Measurements from ENCODE around the gene PLXNA2. TPM values are rescaled to one million over a fixed set of nuclear protein-coding genes. Genes with fewer than 3 reads are reported as not detected.
A peak's percentile ranks its signal among the peaks of the same experiment; 100 is the strongest.

The PLXNA2 gene
- total RNA-seq, 1 experiment from 2014 or later = 10.2 TPM

- Histone ChIP-seq H3K4me2 (no peak overlapping the region), H3K27ac (no peak overlapping the region), H3K9me3 (ENCODE audit: insufficient read depth, low read depth) (peaks cover 4% of the 10 kb centered on the region; the same call in 1 of the 2 replicates), H3K27me3 (ENCODE audit: insufficient read depth, low read depth) (peaks cover 49% of the 10 kb centered on the region), H3K79me2 (ENCODE audit: low read depth) (no peaks in the 10 kb centered on the region), H3K9me2 (ENCODE audit: insufficient read depth) (no peaks in the 10 kb centered on the region), H3K4me3 (no peak overlapping the region), H2AFZ (no peak overlapping the region), H3K36me3 (ENCODE audit: low read depth) (no peaks in the 10 kb centered on the region), H3K4me1 (replicated peaks; ENCODE audit: insufficient read depth) (no peaks in the 10 kb centered on the region; the same call in 1 of the 2 replicates), H3F3A (ENCODE audit: insufficient read depth, low read depth) (peaks cover 6% of the 10 kb centered on the region; the same call in 1 of the 2 replicates), H4K20me1 (ENCODE audit: insufficient read depth) (no peaks in the 10 kb centered on the region)
- DNase-seq = no peak
- TF ChIP-seq CTCF (conservative IDR thresholded peaks at IDR 0.05) (no peak), EZH2 (IDR thresholded peaks at IDR 0.05; ENCODE audit: low read depth) (no peak)
- ChIA-PET POLR2A (ENCODE audit: unreplicated experiment) (no interaction called here), CTCF (no interaction called here)
- BruUV-seq (replicated peaks) = no TSS peak
- intact Hi-C loops (cut with micrococcal nuclease; ENCODE audit: unreplicated experiment) = no loop called here
These were observed 13.2 kb upstream of the PLXNA2 start for GRCh38 chr1:208257351-208257750.

GRCh38 chr1:208256556-208256955 lies 12.4 kb upstream of the PLXNA2 start:
- H3K79me2 ChIP-seq (ENCODE audit: low read depth) = no peaks in the 10 kb centered on the region
- DNase-seq = peak; percentile 15 to 48
- no peak overlapping the region for H3K4me3 ChIP-seq
- POLR2A ChIA-PET (ENCODE audit: unreplicated experiment) = interaction anchor here (0.7 to 0.9 kb wide), 2 partner anchors 15 to 433 kb away, joined by 5 read pairs; no protein-coding TSS in a partner anchor
- H3F3A ChIP-seq (ENCODE audit: insufficient read depth, low read depth) = peaks cover 6% of the 10 kb centered on the region; the same call in 1 of the 2 replicates
- intact Hi-C loops (cut with micrococcal nuclease; ENCODE audit: unreplicated experiment) = no loop called here
- peaks cover 4% of the 10 kb centered on the region; the same call in 1 of the 2 replicates for H3K9me3 ChIP-seq (ENCODE audit: insufficient read depth, low read depth)
- no peaks in the 10 kb centered on the region for H3K9me2 ChIP-seq (ENCODE audit: insufficient read depth)
- CTCF ChIA-PET = no interaction called here
- no peak overlapping the region for H3K4me2 ChIP-seq
- no peak overlapping the region for H3K27ac ChIP-seq
- TF ChIP-seq EZH2 (IDR thresholded peaks at IDR 0.05; ENCODE audit: low read depth) (no peak), CTCF (conservative IDR thresholded peaks at IDR 0.05) (no peak)
- no peak overlapping the region for H2AFZ ChIP-seq
- no peaks in the 10 kb centered on the region for H4K20me1 ChIP-seq (ENCODE audit: insufficient read depth)
- H3K36me3 ChIP-seq (ENCODE audit: low read depth) = no peaks in the 10 kb centered on the region
- no peaks in the 10 kb centered on the region; the same call in 1 of the 2 replicates for H3K4me1 ChIP-seq (replicated peaks; ENCODE audit: insufficient read depth)
- BruUV-seq (replicated peaks) = no TSS peak
- H3K27me3 ChIP-seq (ENCODE audit: insufficient read depth, low read depth) = peaks cover 41% of the 10 kb centered on the region

GRCh38 chr1:208256091-208256490 lies 11.9 kb upstream of the PLXNA2 start:
- no TSS peak for BruUV-seq (replicated peaks)
- intact Hi-C loops (cut with micrococcal nuclease; ENCODE audit: unreplicated experiment) = no loop called here
- no peak for TF ChIP-seq EZH2 (IDR thresholded peaks at IDR 0.05; ENCODE audit: low read depth)
- TF ChIP-seq CTCF (conservative IDR thresholded peaks at IDR 0.05) = no peak
- Histone ChIP-seq H3K4me2 (no peak overlapping the region), H3K4me1 (replicated peaks; ENCODE audit: insufficient read depth) (no peaks in the 10 kb centered on the region; the same call in 1 of the 2 replicates), H3K27me3 (ENCODE audit: insufficient read depth, low read depth) (peaks cover 36% of the 10 kb centered on the region), H4K20me1 (ENCODE audit: insufficient read depth) (no peaks in the 10 kb centered on the region), H3K36me3 (ENCODE audit: low read depth) (no peaks in the 10 kb centered on the region), H3K79me2 (ENCODE audit: low read depth) (no peaks in the 10 kb centered on the region), H3K4me3 (no peak overlapping the region), H3K9me3 (ENCODE audit: insufficient read depth, low read depth) (peaks cover 4% of the 10 kb centered on the region; the same call in 1 of the 2 replicates), H3K9me2 (ENCODE audit: insufficient read depth) (no peaks in the 10 kb centered on the region), H3F3A (ENCODE audit: insufficient read depth, low read depth) (peaks cover 6% of the 10 kb centered on the region; the same call in 1 of the 2 replicates), H2AFZ (no peak overlapping the region), H3K27ac (no peak overlapping the region)
- DNase-seq = no peak
- ChIA-PET CTCF (no interaction called here), POLR2A (ENCODE audit: unreplicated experiment) (interaction anchor here (0.9 kb wide), 1 partner anchor 14 kb away, joined by 5 read pairs; no protein-coding TSS in a partner anchor)

All from PC-9 (cell line).